HEK293T (cell line): Measurements from ENCODE around the gene SAAL1.

Experiments used
- BHLHE40 ChIP-seq: fragments of 450-650 bp; IDR thresholded peaks from 2 replicates; pipeline ENCODE4 v1.6.1; 2016; ENCODE audit warnings: mild to moderate bottlenecking, moderate library complexity, borderline replicate concordance
- FOXA1 ChIP-seq: fragments of 450-650 bp; IDR thresholded peaks from 2 replicates; pipeline ENCODE4 v1.6.1; 2016; ENCODE audit warnings: mild to moderate bottlenecking
- FOXK2 ChIP-seq: fragments of 450-650 bp; IDR thresholded peaks from 2 replicates; pipeline ENCODE4 v1.6.1; 2016; ENCODE audit warnings: mild to moderate bottlenecking
- L3MBTL2 ChIP-seq: fragments of 450-650 bp; conservative IDR thresholded peaks from 2 replicates; pipeline ENCODE4 v1.6.1; 2016; ENCODE audit warnings: mild to moderate bottlenecking
- NFRKB ChIP-seq: fragments of 450-650 bp; IDR thresholded peaks from 2 replicates; pipeline ENCODE4 v1.6.1; 2016; ENCODE audit warnings: mild to moderate bottlenecking, moderate library complexity
- SP1 ChIP-seq: fragments of 450-650 bp; IDR thresholded peaks from 2 replicates; pipeline ENCODE4 v1.6.1; 2017
- SUZ12 ChIP-seq: fragments of 450-650 bp; IDR thresholded peaks from 2 replicates; pipeline ENCODE4 v1.6.1; 2016; ENCODE audit warnings: mild to moderate bottlenecking
- TARDBP ChIP-seq: fragments of 450-650 bp; IDR thresholded peaks from 2 replicates; pipeline ENCODE4 v1.6.1; 2016

- TF ChIP-seq FOXK2 (no peak), TARDBP (no peak), SP1 (no peak), SUZ12 (no peak), L3MBTL2 (no peak), FOXA1 (no peak), BHLHE40 (no peak), NFRKB (no peak)
Measured at GRCh38 chr11:18091731-18092130, 14.2 kb downstream of the SAAL1 start.
